NCI-H2107 (cell line): Measurements from ENCODE around the gene GPBAR1.
"Not testable (repeated sequence)": the region's sequence is repeated elsewhere in the genome, so short reads cannot be mapped to it uniquely, and the experiment has no call there.

Source experiments
- DNase-seq: peaks from one replicate; lab custom pipeline; 2025; lab: John Stamatoyannopoulos, UW

The GPBAR1 gene

DNA sequence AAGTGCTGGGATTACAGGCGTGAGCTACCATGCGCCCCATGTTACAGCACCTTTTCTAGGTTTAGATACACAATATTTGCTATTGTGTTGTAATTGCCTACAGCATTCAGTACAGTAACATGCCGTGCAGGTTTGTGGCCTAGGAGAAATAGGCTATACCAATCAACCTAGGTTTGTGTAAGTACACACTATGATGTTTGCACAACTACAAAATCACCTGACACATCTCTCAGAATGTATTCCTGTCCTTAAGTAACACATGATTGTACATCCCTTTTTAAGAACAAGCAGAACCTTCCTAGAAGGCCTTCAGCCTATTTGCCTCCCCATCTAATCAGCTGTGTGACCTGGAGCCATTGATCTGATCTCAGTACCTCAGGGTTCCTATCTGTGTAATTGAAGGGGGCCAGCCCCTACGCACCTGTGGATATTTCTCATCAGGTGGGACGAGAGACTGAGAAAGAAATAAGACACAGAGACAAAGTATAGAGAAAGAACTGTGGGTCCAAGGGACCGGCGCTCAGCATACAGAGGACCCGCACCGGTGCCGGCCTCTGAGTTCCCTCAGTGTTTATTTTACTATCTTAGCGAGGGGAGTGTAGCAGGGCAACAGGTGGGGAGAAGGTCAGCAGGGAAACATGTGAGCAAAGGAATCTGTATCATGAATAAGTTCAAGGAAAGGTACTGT, 50.2 kb downstream of the GPBAR1 start:
- DNase-seq = no peak

DNA sequence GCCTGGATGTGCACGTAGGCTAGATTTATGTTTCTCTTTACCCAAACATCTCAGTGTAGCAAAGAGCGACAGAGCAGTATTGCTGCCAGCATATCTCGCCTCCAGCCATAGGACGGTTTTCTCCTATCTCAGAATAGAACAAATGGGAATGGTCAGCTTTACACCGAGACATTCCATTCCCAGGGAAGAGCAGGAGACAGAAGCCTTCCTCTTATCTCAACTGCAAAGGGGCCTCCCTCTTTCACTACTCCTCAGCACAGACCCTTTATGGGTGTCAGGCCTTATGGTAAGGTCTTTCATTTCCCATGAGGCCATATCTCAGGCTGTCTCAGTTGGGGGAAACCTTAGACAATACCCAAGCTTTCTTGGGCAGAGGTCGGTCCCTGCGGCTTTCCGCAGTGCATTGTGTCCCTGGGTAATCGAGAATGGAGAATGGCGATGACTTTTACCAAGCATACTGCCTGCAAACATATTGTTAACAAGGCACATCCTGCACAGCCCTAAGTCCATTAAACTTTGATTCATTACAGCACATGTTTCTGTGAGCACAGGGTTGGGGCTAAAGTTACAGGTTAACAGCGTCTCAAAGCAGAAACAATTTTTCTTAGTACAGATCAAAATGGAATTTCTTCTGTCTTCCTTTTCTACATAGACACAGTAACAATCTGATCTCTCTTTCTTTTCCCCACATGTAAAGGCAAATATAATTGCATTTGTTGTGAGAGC, 50.9 kb downstream of the GPBAR1 start:
- DNase-seq = not testable (repeated sequence)

DNA sequence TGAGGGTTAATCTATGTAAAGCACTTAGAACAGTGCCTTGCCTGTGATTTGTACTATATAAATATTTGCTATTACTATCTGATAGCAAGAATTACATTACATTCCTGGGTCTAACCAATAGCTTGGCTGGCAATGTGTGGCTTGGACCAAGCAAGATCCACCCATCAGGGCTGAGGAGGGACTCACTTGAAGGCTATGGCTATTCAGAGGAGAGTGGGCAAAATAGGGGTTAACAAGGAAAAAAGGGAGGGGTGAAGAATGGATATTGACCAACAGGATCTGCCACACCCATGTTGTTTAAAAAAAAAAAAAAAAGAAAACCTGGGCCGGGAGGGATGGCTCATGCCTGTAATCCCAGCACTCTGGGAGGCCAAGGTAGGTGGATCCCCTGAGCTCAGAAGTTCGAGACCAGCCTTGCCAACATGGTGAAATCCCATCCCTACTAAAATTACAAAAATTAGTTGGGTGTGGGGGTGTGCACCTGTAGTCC, 51.5 kb downstream of the GPBAR1 start:
- DNase-seq = no peak

DNA sequence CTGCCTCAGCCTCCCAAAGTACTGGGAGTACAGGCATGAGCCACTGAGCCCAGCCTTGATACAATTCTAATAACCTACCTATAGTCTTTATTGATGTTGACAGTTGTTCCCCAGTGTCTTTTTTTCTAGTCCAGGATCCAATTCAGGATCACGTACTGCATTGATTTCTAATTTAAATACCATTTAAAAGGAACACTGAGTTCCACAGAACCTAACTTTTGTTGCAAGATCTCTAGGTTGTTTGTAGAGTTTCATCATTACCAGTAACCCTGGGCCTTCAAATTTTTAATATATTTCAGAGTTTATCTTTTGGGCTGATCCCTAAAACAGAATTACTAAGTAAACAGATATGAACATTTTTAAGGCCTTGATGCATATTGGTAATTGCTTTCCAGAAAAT, 52.5 kb downstream of the GPBAR1 start:
- no peak for DNase-seq
